ENCODE measurements around the gene MYO1G. TPM values are rescaled to one million over a fixed set of nuclear protein-coding genes. Genes with fewer than 3 reads are reported as not detected.
"Not testable (repeated sequence)": the region's sequence is repeated elsewhere in the genome, so short reads cannot be mapped to it uniquely, and the experiment has no call there.

Gene MYO1G
- total and polyA plus RNA-seq, 2 donors: 47.0 to 56.2 TPM

DNA sequence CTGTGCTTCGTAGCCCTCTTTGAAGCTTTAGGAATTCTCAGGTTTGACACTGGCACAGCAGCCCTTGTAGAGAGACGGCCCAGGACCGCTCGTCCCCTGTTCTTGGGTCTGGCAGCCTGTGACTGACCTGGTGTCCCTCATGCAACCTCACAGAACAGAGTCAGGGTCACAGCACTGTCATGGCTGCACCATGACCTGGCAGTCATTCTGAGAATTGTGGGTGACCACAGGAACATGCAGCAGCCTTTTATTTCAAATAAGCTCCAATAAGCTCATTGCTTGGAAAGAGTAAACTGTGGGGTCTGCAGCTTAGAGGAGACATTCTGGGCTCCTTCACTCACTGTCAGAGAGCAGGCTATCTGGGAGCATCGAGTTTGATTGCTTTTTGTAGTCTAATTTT is 42.5 kb downstream of the MYO1G start:
- WGBS: 92% methylated on average over 5 of the region's 5 CpGs
- Histone ChIP-seq H3K27ac (ENCODE audit: low read depth in 1 of 2, low read length in 1 of 2) (no peak overlapping the region), H3K4me3 (ENCODE audit: low read length in 2 of 2) (no peak overlapping the region), H3K4me1 (ENCODE audit: control insufficient read depth in 2 of 2, insufficient read depth in 2 of 2, low read length in 2 of 2) (no peaks in the 10 kb centered on the region), H3K9me3 (ENCODE audit: control insufficient read depth in 2 of 2, insufficient read depth in 1 of 2, low read length in 1 of 2) (no peaks in the 10 kb centered on the region), H3K27me3 (ENCODE audit: control insufficient read depth in 2 of 2, insufficient read depth in 1 of 2, low read length in 1 of 2) (peaks cover 0 to 11% of the 10 kb centered on the region in 2 donors), H3K36me3 (ENCODE audit: control insufficient read depth in 2 of 2, insufficient read depth in 2 of 2, low read length in 1 of 2) (no peaks in the 10 kb centered on the region)
- DNase-seq (ENCODE audit: low read depth in 6 of 9, low spot score in 9 of 9): no peak

DNA sequence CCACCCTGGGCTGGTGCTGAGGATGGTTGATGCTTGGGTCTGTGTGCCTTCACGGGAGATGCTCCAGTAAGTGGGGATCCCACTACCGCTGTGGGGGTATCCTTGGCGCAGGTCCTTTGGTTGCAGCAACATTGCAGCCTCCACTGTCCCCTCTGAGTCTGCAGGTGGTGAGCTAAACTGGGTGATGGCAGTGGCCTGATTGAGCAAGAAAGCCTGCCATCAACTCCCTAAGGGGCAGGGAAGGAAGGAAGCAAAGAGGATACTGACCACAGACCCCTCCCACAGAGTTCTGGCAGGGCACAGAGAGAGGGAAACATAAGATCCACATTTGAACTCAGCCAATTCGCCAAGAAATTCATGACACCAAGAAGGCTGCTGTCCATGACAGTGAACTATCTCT is 43.2 kb downstream of the MYO1G start:
- Histone ChIP-seq H3K4me3 (ENCODE audit: low read length in 2 of 2) (no peak overlapping the region), H3K27me3 (ENCODE audit: control insufficient read depth in 2 of 2, insufficient read depth in 1 of 2, low read length in 1 of 2) (peaks cover 0 to 11% of the 10 kb centered on the region in 2 donors), H3K4me1 (ENCODE audit: control insufficient read depth in 2 of 2, insufficient read depth in 2 of 2, low read length in 2 of 2) (no peaks in the 10 kb centered on the region), H3K9me3 (ENCODE audit: control insufficient read depth in 2 of 2, insufficient read depth in 1 of 2, low read length in 1 of 2) (no peaks in the 10 kb centered on the region), H3K27ac (ENCODE audit: low read depth in 1 of 2, low read length in 1 of 2) (no peak overlapping the region), H3K36me3 (ENCODE audit: control insufficient read depth in 2 of 2, insufficient read depth in 2 of 2, low read length in 1 of 2) (no peaks in the 10 kb centered on the region)
- WGBS: 94% methylated on average over 4 of the region's 4 CpGs
- no peak for DNase-seq (ENCODE audit: low read depth in 6 of 9, low spot score in 9 of 9)

DNA sequence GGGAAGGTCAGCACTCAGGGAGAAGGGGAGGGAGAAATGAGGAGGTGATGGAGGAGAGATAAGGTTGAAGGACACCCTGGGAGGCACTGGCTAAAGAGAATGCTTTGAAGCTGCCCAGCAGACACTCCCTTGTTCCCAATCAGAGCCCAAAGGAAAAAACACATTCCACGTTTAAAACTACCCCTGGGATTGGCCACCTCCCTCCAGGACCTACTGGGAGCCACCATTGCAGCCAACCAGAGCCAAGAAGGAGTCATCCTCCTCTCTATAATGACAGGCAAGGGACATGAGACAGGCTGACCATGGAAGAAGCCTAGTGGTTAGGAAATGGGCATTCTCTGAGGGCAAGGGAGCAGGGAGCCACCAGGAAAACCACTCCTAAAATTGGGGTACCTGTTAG is 43.8 kb downstream of the MYO1G start:
- Histone ChIP-seq H3K4me3 (ENCODE audit: low read length in 2 of 2) (no peak overlapping the region), H3K9me3 (ENCODE audit: control insufficient read depth in 2 of 2, insufficient read depth in 1 of 2, low read length in 1 of 2) (no peaks in the 10 kb centered on the region), H3K27ac (ENCODE audit: low read depth in 1 of 2, low read length in 1 of 2) (no peak overlapping the region), H3K36me3 (ENCODE audit: control insufficient read depth in 2 of 2, insufficient read depth in 2 of 2, low read length in 1 of 2) (no peaks in the 10 kb centered on the region), H3K27me3 (ENCODE audit: control insufficient read depth in 2 of 2, insufficient read depth in 1 of 2, low read length in 1 of 2) (peaks cover 0 to 11% of the 10 kb centered on the region in 2 donors), H3K4me1 (ENCODE audit: control insufficient read depth in 2 of 2, insufficient read depth in 2 of 2, low read length in 2 of 2) (no peaks in the 10 kb centered on the region)
- no peak for DNase-seq (ENCODE audit: low read depth in 6 of 9, low spot score in 9 of 9)
- 78% methylated on average over 1 of the region's 1 CpG for WGBS

DNA sequence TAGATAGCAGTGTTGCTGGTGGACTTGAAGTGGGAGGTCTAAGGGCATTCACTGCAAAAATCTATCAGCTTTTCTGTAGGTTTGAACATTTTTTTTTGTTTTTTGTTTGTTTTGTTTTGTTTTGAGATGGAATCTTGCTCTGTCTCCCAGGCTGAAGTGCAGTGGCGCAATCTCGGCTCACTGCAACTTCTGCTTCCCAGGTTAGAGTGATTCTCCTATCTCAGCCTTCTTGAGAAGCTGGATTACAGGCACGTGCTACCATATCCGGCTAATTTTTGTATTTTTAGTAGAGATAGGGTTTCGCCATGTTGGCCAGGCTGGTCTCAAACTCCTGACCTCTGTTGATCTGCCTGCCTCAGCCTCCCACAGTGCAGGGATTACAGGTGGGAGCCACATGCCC is 44.3 kb downstream of the MYO1G start:
- not testable (repeated sequence) for H3K4me1 ChIP-seq (ENCODE audit: control insufficient read depth in 2 of 2, insufficient read depth in 2 of 2, low read length in 2 of 2); H3K9me3 ChIP-seq (ENCODE audit: control insufficient read depth in 2 of 2, insufficient read depth in 1 of 2, low read length in 1 of 2); H3K27ac ChIP-seq (ENCODE audit: low read depth in 1 of 2, low read length in 1 of 2); H3K36me3 ChIP-seq (ENCODE audit: control insufficient read depth in 2 of 2, insufficient read depth in 2 of 2, low read length in 1 of 2); H3K4me3 ChIP-seq (ENCODE audit: low read length in 2 of 2); DNase-seq (ENCODE audit: low read depth in 6 of 9, low spot score in 9 of 9)
- 98% methylated on average over 5 of the region's 5 CpGs for WGBS
- peaks cover 0 to 11% of the 10 kb centered on the region in 2 donors for H3K27me3 ChIP-seq (ENCODE audit: control insufficient read depth in 2 of 2, insufficient read depth in 1 of 2, low read length in 1 of 2)

DNA sequence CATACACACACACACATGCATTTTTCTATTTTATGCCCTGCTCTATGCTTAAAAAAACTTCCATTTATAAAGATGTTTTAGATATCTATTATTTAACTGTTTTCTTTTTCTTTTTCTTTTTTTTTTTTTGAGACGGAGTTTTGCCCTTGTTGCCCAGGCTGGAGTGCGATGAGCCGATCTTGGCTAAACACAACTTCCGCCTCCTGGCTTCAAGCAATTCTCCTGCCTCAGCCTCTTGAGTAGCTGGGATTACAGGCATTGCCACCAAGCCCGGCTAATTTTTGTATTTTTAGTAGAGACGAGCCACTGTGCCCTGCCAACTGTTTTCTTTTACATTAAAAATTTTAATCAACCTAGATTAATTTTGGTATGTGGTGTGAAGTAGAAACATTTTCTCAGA is 47.9 kb downstream of the MYO1G start:
- H3K27me3 ChIP-seq (ENCODE audit: control insufficient read depth in 2 of 2, insufficient read depth in 1 of 2, low read length in 1 of 2): peaks cover 0 to 6% of the 10 kb centered on the region in 2 donors
- WGBS: 97% methylated on average over 6 of the region's 6 CpGs
- H3K36me3 ChIP-seq (ENCODE audit: control insufficient read depth in 2 of 2, insufficient read depth in 2 of 2, low read length in 1 of 2): no peaks in the 10 kb centered on the region
- no peaks in the 10 kb centered on the region for H3K4me1 ChIP-seq (ENCODE audit: control insufficient read depth in 2 of 2, insufficient read depth in 2 of 2, low read length in 2 of 2)
- H3K9me3 ChIP-seq (ENCODE audit: control insufficient read depth in 2 of 2, insufficient read depth in 1 of 2, low read length in 1 of 2): no peaks in the 10 kb centered on the region
- no peak for DNase-seq (ENCODE audit: low read depth in 6 of 9, low spot score in 9 of 9)
- H3K27ac ChIP-seq (ENCODE audit: low read depth in 1 of 2, low read length in 1 of 2): no peak overlapping the region
- H3K4me3 ChIP-seq (ENCODE audit: low read length in 2 of 2): no peak overlapping the region

DNA sequence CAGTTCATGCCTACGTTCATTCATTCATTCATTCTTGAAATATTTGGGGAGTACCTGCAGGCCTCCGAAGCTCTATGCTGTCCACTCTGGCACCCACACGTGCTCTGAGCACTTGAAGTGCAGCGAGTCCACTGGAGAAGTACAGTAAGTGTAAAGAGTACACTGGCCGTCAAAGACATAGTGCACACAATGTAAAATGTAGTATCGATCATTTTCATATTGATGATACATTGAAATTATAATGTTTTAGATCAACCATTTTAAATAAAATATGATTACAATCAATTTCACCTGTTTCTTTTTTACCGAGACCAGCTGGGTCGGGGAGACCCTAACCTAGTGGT is 56.5 kb downstream of the MYO1G start:
- DNase-seq (ENCODE audit: low read depth in 6 of 9, low spot score in 9 of 9): no peak
- Histone ChIP-seq H3K9me3 (ENCODE audit: control insufficient read depth in 2 of 2, insufficient read depth in 1 of 2, low read length in 1 of 2) (no peaks in the 10 kb centered on the region), H3K4me3 (ENCODE audit: low read length in 2 of 2) (no peak overlapping the region), H3K27me3 (ENCODE audit: control insufficient read depth in 2 of 2, insufficient read depth in 1 of 2, low read length in 1 of 2) (no peaks in the 10 kb centered on the region), H3K4me1 (ENCODE audit: control insufficient read depth in 2 of 2, insufficient read depth in 2 of 2, low read length in 2 of 2) (peaks cover 0 to 10% of the 10 kb centered on the region in 2 donors), H3K36me3 (ENCODE audit: control insufficient read depth in 2 of 2, insufficient read depth in 2 of 2, low read length in 1 of 2) (no peaks in the 10 kb centered on the region), H3K27ac (ENCODE audit: low read depth in 1 of 2, low read length in 1 of 2) (no peak overlapping the region)
- WGBS: 68% methylated on average over 8 of the region's 8 CpGs

DNA sequence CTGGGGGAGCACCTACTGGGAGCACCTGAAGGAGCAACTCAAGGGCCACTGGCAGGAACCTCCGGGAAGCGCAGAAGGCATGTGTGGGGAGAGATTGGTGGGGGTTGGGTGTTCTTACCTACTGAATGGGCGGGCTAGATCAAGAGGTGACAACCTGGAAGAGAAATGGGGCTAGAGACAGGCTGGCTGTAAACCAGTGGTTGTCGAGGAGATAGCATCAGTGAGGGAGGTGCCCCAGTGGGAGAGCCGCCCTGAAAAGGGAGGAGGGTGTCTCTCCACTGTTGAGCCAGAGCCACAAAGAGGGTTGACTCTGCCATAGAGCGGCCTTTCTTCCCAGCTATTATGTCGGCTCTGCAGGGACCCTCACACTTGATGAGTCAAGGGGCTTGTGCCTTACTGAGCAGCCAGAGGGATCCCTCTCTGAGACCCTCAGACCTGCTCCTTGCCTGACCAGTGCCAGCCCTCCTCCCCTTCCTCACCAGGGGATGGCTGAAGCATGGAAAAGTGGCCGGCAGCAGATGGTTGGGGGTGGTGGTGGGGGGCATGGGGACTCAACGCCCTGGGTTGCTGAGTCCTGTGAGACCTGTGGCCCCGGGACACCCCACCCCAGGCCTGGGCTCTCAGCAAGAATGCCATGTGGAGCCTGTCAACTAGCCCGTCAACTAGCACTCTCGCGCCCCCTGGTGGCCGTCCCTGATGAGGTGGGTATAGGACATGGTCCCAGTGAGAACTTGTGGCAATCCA is 57.0 kb downstream of the MYO1G start:
- H3K36me3 ChIP-seq (ENCODE audit: control insufficient read depth in 2 of 2, insufficient read depth in 2 of 2, low read length in 1 of 2): no peaks in the 10 kb centered on the region
- WGBS: 45% methylated on average over 14 of the region's 14 CpGs
- H3K9me3 ChIP-seq (ENCODE audit: control insufficient read depth in 2 of 2, insufficient read depth in 1 of 2, low read length in 1 of 2): no peaks in the 10 kb centered on the region
- no peak overlapping the region for H3K27ac ChIP-seq (ENCODE audit: low read depth in 1 of 2, low read length in 1 of 2)
- H3K4me1 ChIP-seq (ENCODE audit: control insufficient read depth in 2 of 2, insufficient read depth in 2 of 2, low read length in 2 of 2): peaks cover 0 to 10% of the 10 kb centered on the region in 2 donors
- peak; percentile 52 to 92 (median 77) for DNase-seq (ENCODE audit: low read depth in 6 of 9, low spot score in 9 of 9)
- no peak overlapping the region for H3K4me3 ChIP-seq (ENCODE audit: low read length in 2 of 2)
- no peaks in the 10 kb centered on the region for H3K27me3 ChIP-seq (ENCODE audit: control insufficient read depth in 2 of 2, insufficient read depth in 1 of 2, low read length in 1 of 2)

DNA sequence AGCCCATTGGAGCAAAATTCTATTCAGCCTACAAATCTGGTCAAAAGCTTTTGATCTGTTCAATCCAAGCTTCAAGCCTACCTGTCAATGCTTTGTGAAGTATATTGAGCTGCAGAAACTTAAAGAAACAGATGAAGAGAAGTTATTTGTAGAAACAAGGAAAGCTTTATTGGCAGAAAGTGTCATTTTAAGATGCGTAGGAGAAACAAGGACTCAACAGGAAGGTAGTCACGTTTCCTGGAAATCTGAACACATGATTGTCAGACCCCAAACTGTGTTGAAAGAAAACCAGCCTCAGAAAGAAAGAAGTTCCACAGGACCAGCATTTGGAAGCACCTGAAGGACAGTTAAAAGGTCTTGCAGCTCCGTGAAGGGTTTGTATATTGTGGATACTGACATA is 58.7 kb downstream of the MYO1G start:
- WGBS: 92% methylated on average over 3 of the region's 3 CpGs
- H3K27me3 ChIP-seq (ENCODE audit: control insufficient read depth in 2 of 2, insufficient read depth in 1 of 2, low read length in 1 of 2): no peaks in the 10 kb centered on the region

DNA sequence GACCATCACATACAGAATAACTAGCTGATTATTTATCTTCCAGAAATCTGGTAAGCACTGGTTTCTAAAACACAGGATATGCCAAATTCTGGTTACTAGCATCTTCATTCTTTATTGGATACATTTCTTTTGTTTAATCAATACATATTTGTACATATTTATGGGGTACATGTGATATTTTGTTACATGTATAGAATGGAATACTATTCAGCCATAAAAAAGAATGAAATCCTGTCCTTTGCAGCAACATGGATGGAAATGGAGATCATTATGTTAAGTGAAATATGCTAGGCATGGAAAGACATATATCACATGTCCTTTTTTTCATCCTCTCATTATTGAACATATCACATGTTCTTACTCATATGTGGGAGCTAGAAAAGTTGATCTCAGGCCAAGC is 60.8 kb downstream of the MYO1G start:
- Histone ChIP-seq H3K27ac (ENCODE audit: low read depth in 1 of 2, low read length in 1 of 2) (no peak overlapping the region), H3K4me3 (ENCODE audit: low read length in 2 of 2) (no peak overlapping the region), H3K9me3 (ENCODE audit: control insufficient read depth in 2 of 2, insufficient read depth in 1 of 2, low read length in 1 of 2) (no peaks in the 10 kb centered on the region), H3K36me3 (ENCODE audit: control insufficient read depth in 2 of 2, insufficient read depth in 2 of 2, low read length in 1 of 2) (no peaks in the 10 kb centered on the region), H3K4me1 (ENCODE audit: control insufficient read depth in 2 of 2, insufficient read depth in 2 of 2, low read length in 2 of 2) (peaks cover 0 to 10% of the 10 kb centered on the region in 2 donors), H3K27me3 (ENCODE audit: control insufficient read depth in 2 of 2, insufficient read depth in 1 of 2, low read length in 1 of 2) (no peaks in the 10 kb centered on the region)
- DNase-seq (ENCODE audit: low read depth in 6 of 9, low spot score in 9 of 9): no peak

More for the DNA sequence above, 58.7 kb downstream of the MYO1G start:
- no peak for DNase-seq (ENCODE audit: low read depth in 6 of 9, low spot score in 9 of 9)
- Histone ChIP-seq H3K4me1 (ENCODE audit: control insufficient read depth in 2 of 2, insufficient read depth in 2 of 2, low read length in 2 of 2) (peaks cover 0 to 10% of the 10 kb centered on the region in 2 donors), H3K4me3 (ENCODE audit: low read length in 2 of 2) (no peak overlapping the region), H3K27ac (ENCODE audit: low read depth in 1 of 2, low read length in 1 of 2) (no peak overlapping the region), H3K9me3 (ENCODE audit: control insufficient read depth in 2 of 2, insufficient read depth in 1 of 2, low read length in 1 of 2) (no peaks in the 10 kb centered on the region), H3K36me3 (ENCODE audit: control insufficient read depth in 2 of 2, insufficient read depth in 2 of 2, low read length in 1 of 2) (no peaks in the 10 kb centered on the region)
